LNCAP (cell line): Measurements from ENCODE around the gene EFCAB8.

Source experiments
- TF ChIP-seq, protein P1 (sequence below): fragments of 450-650 bp; IDR thresholded peaks from 2 replicates; pipeline ENCODE4 v1.5.1; 2017; ENCODE audit warnings: mild to moderate bottlenecking

EFCAB8 gene

GRCh38 chr20:32987044-32987825 is 128.5 kb downstream of the EFCAB8 start:
- TF ChIP-seq, protein P1, sequence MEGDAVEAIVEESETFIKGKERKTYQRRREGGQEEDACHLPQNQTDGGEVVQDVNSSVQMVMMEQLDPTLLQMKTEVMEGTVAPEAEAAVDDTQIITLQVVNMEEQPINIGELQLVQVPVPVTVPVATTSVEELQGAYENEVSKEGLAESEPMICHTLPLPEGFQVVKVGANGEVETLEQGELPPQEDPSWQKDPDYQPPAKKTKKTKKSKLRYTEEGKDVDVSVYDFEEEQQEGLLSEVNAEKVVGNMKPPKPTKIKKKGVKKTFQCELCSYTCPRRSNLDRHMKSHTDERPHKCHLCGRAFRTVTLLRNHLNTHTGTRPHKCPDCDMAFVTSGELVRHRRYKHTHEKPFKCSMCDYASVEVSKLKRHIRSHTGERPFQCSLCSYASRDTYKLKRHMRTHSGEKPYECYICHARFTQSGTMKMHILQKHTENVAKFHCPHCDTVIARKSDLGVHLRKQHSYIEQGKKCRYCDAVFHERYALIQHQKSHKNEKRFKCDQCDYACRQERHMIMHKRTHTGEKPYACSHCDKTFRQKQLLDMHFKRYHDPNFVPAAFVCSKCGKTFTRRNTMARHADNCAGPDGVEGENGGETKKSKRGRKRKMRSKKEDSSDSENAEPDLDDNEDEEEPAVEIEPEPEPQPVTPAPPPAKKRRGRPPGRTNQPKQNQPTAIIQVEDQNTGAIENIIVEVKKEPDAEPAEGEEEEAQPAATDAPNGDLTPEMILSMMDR, result no peak

- TF ChIP-seq, protein P1, result no peak
Measured at GRCh38 chr20:32988008-32988407, 129.3 kb downstream of the EFCAB8 start.

GRCh38 chr20:32989507-32990283 is 131.0 kb downstream of the EFCAB8 start:
- TF ChIP-seq, protein P1, result no peak

DNA sequence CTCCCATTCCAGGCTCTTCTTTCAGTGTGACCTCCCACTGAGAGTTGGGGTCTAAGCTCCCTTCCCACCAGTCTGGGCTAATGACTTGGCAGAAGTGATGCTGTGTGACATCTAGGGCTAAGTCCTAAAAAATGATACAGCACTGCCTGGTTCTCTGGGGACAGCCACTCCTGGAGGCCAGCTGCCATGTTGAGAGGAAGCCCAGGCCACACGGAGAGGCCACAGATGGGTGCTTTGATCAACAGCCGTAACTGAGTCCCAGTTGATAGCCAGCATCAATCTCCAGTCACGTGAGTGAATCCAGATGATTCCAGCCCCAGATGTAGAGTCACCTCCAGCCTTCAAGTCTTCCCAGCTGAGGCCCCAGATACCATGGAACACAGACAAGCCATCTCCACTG is 131.7 kb downstream of the EFCAB8 start:
- TF ChIP-seq, protein P1, result no peak

- TF ChIP-seq, protein P1, result no peak
Measured at GRCh38 chr20:32991383-32991782, 132.7 kb downstream of the EFCAB8 start.

GRCh38 chr20:32991792-32992641 is 133.3 kb downstream of the EFCAB8 start:
- TF ChIP-seq, protein P1, result no peak

- TF ChIP-seq, protein P1, result no peak
Measured at GRCh38 chr20:32993496-32994050, 134.8 kb downstream of the EFCAB8 start.
